A549 (cell line): Measurements from ENCODE around the gene RAB20. TPM values are rescaled to one million over a fixed set of nuclear protein-coding genes. Genes with fewer than 3 reads are reported as not detected.

Experiments
- ATAC-seq, 2 experiments: fragments of 200-7000 bp in 1 of 2; fragments of >200 bp in 1 of 2; cut with Nextera tagmentation in 1 of 2; cut with Tn5 transposase in 1 of 2; 3 replicates each; pipeline versions ENCODE4 v1.8.0 to v1.9.1; 2018 to 2020; ENCODE audit warnings: mild to moderate bottlenecking in 1 of 2, moderate library complexity in 1 of 2
- CTCF ChIA-PET: fragments of 300-600 bp; sonication (Branson Sonifier 250); formaldehyde crosslinking; extraction: SDS; loops from one replicate; lab custom pipeline; 2021; ENCODE audit warnings: antibody characterized with exemption, inconsistent platforms; lab: Yijun Ruan, JAX
- POLR2A ChIA-PET: fragments of 350-600 bp; formaldehyde crosslinking; extraction: SDS; loops from one replicate; lab custom pipeline; 2021; ENCODE audit warnings: antibody characterized with exemption, inconsistent platforms; lab: Yijun Ruan, JAX
- DNase-seq, 2 experiments: peaks; one replicate each; pipeline versions ENCODE4 v3.0.0 to v3.0.0-alpha.2; 2011 to 2016; ENCODE audit warnings: low read depth in 1 of 2, low spot score in 1 of 2
- FAIRE-seq: peaks from 2 replicates; lab custom pipeline; 2011; peaks lifted over from hg19 to GRCh38; lab: Jason Lieb, UNC
- H3K27ac ChIP-seq, 2 experiments: fragments of >200 bp; sonication (Bioruptor Twin); formaldehyde crosslinking; 3 replicates each; pipeline ENCODE4 v1.5.1; 2016 to 2017
- H3K4me1 ChIP-seq: fragments of >200 bp; sonication (Bioruptor Twin); formaldehyde crosslinking; 3 replicates; pipeline ENCODE4 v1.6.1; 2016
- H3K4me2 ChIP-seq: fragments of >200 bp; sonication (Bioruptor Twin); formaldehyde crosslinking; 3 replicates; pipeline ENCODE4 v1.6.1; 2016
- H3K4me3 ChIP-seq: fragments of >200 bp; sonication (Bioruptor Twin); formaldehyde crosslinking; 3 replicates; pipeline ENCODE4 v1.5.1; 2016
- H3K9me3 ChIP-seq: fragments of >200 bp; sonication (Bioruptor Twin); formaldehyde crosslinking; 3 replicates; pipeline ENCODE4 v1.6.1; 2016
- CBX2 ChIP-seq: fragments of 200-600 bp; sonication (generic); IDR thresholded peaks from 2 replicates; pipeline ENCODE4 v1.6.1; 2016; ENCODE audit warnings: low read depth, mild to moderate bottlenecking, borderline replicate concordance
- CBX8 ChIP-seq: fragments of 200-600 bp; sonication (generic); IDR thresholded peaks from 2 replicates; pipeline ENCODE4 v1.6.1; 2016
- CHD4 ChIP-seq: fragments of 200-600 bp; sonication (generic); IDR thresholded peaks from 2 replicates; pipeline ENCODE4 v1.6.1; 2016; ENCODE audit warnings: antibody characterized with exemption, mild to moderate bottlenecking, borderline replicate concordance
- EHF ChIP-seq: fragments of 250-450 bp; sonication (Bioruptor Pico); IDR thresholded peaks from 2 replicates; pipeline ENCODE4 v1.5.0; 2020; ENCODE audit warnings: mild to moderate bottlenecking
- EP300 ChIP-seq, 2 experiments: fragments of >200 bp; sonication (Bioruptor Twin); formaldehyde crosslinking; IDR thresholded peaks; 2 replicates in 1 of 2; 3 replicates in 1 of 2; pipeline ENCODE4 v1.6.1; 2016 to 2017
- ESRRA ChIP-seq: fragments of 150-350 bp; IDR thresholded peaks from 2 replicates; pipeline ENCODE4 v1.6.1; 2014; ENCODE audit warnings: mild to moderate bottlenecking, low read length, borderline replicate concordance
- FOXS1 ChIP-seq: fragments of 250-450 bp; sonication (Bioruptor Pico); IDR thresholded peaks from 2 replicates; pipeline ENCODE4 v1.5.0; 2020; ENCODE audit warnings: mild to moderate bottlenecking, moderate library complexity
- GATA3 ChIP-seq: IDR thresholded peaks from 2 replicates; pipeline ENCODE4 v1.6.1; 2012; ENCODE audit warnings: borderline replicate concordance
- HDAC2 ChIP-seq: fragments of 200-600 bp; sonication (generic); IDR thresholded peaks from 2 replicates; pipeline ENCODE4 v1.6.1; 2016
- HMGXB4 ChIP-seq: fragments of 250-450 bp; sonication (Bioruptor Pico); IDR thresholded peaks from 2 replicates; pipeline ENCODE4 v1.5.0; 2021; ENCODE audit warnings: mild to moderate bottlenecking, moderate library complexity, borderline replicate concordance
- HOXA7 ChIP-seq: fragments of 250-450 bp; sonication (Bioruptor Pico); IDR thresholded peaks from 2 replicates; pipeline ENCODE4 v1.5.0; 2020; ENCODE audit warnings: mild to moderate bottlenecking, moderate library complexity
- JUN ChIP-seq, 2 experiments: fragments of >200 bp; sonication (Bioruptor Twin); formaldehyde crosslinking; IDR thresholded peaks; 2 replicates in 1 of 2; 3 replicates in 1 of 2; pipeline ENCODE4 v1.6.1; 2016 to 2017
- JUNB ChIP-seq: fragments of >200 bp; sonication (Bioruptor Twin); formaldehyde crosslinking; IDR thresholded peaks from 2 replicates; pipeline ENCODE4 v1.6.1; 2016
- KDM1A ChIP-seq: fragments of 200-600 bp; sonication (generic); IDR thresholded peaks from 2 replicates; pipeline ENCODE4 v1.6.1; 2016; ENCODE audit warnings: low read depth, mild to moderate bottlenecking
- KDM5A ChIP-seq: fragments of 200-600 bp; sonication (generic); IDR thresholded peaks from 2 replicates; pipeline ENCODE4 v1.6.1; 2016; ENCODE audit warnings: antibody characterized with exemption, mild to moderate bottlenecking
- MAFK ChIP-seq: fragments of 450-650 bp; IDR thresholded peaks from 2 replicates; pipeline ENCODE4 v1.6.1; 2014; ENCODE audit not compliant: partially characterized antibody
- NFE2L2 ChIP-seq: fragments of 150-350 bp; conservative IDR thresholded peaks from 2 replicates; pipeline ENCODE4 v1.6.1; 2014; ENCODE audit warnings: low read length
- NPAS2 ChIP-seq: fragments of 250-450 bp; sonication (Bioruptor Pico); IDR thresholded peaks from 2 replicates; pipeline ENCODE4 v1.8.0; 2022; ENCODE audit warnings: mild to moderate bottlenecking, moderate library complexity, borderline replicate concordance
- PBX3 ChIP-seq: IDR thresholded peaks from 2 replicates; pipeline ENCODE4 v1.6.1; 2012
- PHF8 ChIP-seq: fragments of 200-600 bp; sonication (generic); IDR thresholded peaks from 2 replicates; pipeline ENCODE4 v1.6.1; 2016; ENCODE audit warnings: low read depth, mild to moderate bottlenecking, antibody characterized with exemption, moderate library complexity, borderline replicate concordance
- POLR2A ChIP-seq: IDR thresholded peaks from 2 replicates; pipeline ENCODE4 v1.6.1; 2012; ENCODE audit warnings: mild to moderate bottlenecking, low read length
- RCOR1 ChIP-seq: fragments of 150-350 bp; IDR thresholded peaks from 2 replicates; pipeline ENCODE4 v1.6.1; 2014; ENCODE audit warnings: antibody characterized with exemption, low read length, low read depth
- REST ChIP-seq: fragments of 200-600 bp; sonication (generic); IDR thresholded peaks from 2 replicates; pipeline ENCODE4 v1.6.1; 2016; ENCODE audit warnings: antibody characterized with exemption, mild to moderate bottlenecking, moderate library complexity
- RFX5 ChIP-seq: fragments of 450-650 bp; IDR thresholded peaks from 2 replicates; pipeline ENCODE4 v1.7.1; 2014; ENCODE audit warnings: antibody characterized with exemption, mild to moderate bottlenecking, moderate library complexity
- ZNF302 ChIP-seq: fragments of 250-450 bp; sonication (Bioruptor Pico); IDR thresholded peaks from 2 replicates; pipeline ENCODE4 v1.9.0; 2021; ENCODE audit warnings: inconsistent platforms, mild to moderate bottlenecking, moderate library complexity
- ZSCAN20 ChIP-seq: fragments of 250-450 bp; sonication (Bioruptor Pico); IDR thresholded peaks from 2 replicates; pipeline ENCODE4 v1.8.0; 2022; ENCODE audit warnings: mild to moderate bottlenecking, moderate library complexity
- WGBS: methylation state at CpG from one replicate; pipeline ENCODE4 v1.1.6; 2017; ENCODE audit errors: missing lambda C conversion rate; 5-methylcytosine and 5-hydroxymethylcytosine counted together
- polyA plus RNA-seq, 4 experiments: library from polyadenylated mRNA; depleted of rRNA in 3 of 4; stranded (reverse); fragments of >200 nt; fragmentation: RNase III in 1 of 4; extraction: RNeasy Plus Mini Kit Qiagen cat#74134 plus additional on column Dnase treatment in 1 of 4; gene quantifications; 2 replicates in 3 of 4; 3 replicates in 1 of 4; pipeline ENCODE4 v1.2.3, GENCODE V29; 2011 to 2017

RAB20 gene
- polyA plus RNA-seq, 2 of the 4 experiments (the other 2 are of a cell fraction): 1.0 to 1.5 TPM

- no peak overlapping the region for H3K4me2 ChIP-seq
- ChIA-PET POLR2A (no interaction called here), CTCF (interaction anchor here (1.1 kb wide), 1 partner anchor 97 kb away, joined by 3 read pairs; no protein-coding TSS in a partner anchor)
- DNase-seq: no peak
- no peaks in the 10 kb centered on the region for H3K9me3 ChIP-seq
- H3K4me1 ChIP-seq: peaks cover 9% of the 10 kb centered on the region; the same call in 1 of the 3 replicates
- H3K4me3 ChIP-seq: no peak overlapping the region
- TF ChIP-seq REST (no peak), ZSCAN20 (no peak)
- ATAC-seq: no peak
- H3K27ac ChIP-seq: no peak overlapping the region
- whole genome bisulfite sequencing: 97% methylated on average over 9 of the region's 9 CpGs
- no peak for FAIRE-seq
Observed at GRCh38 chr13:110552767-110553166, 8.8 kb downstream of the RAB20 start.

GRCh38 chr13:110551284-110551683 is 10.2 kb downstream of the RAB20 start:
- no peak overlapping the region for H3K27ac ChIP-seq
- 89% methylated on average over 11 of the region's 11 CpGs for WGBS
- no peaks in the 10 kb centered on the region for H3K9me3 ChIP-seq
- no peak overlapping the region for H3K4me2 ChIP-seq
- no peak overlapping the region for H3K4me3 ChIP-seq
- POLR2A ChIA-PET: no interaction called here
- FAIRE-seq (no peak), DNase-seq (no peak), ATAC-seq (no peak)
- CTCF ChIA-PET: interaction anchor here (1.3 kb wide), 1 partner anchor 9 kb away, joined by 3 read pairs; no protein-coding TSS in a partner anchor
- TF ChIP-seq FOXS1 (CRISPR knock-in tag) (no peak), HDAC2 (no peak), KDM1A (no peak), CBX2 (no peak), MAFK (no peak), RFX5 (no peak), GATA3 (no peak), POLR2A (no peak), JUNB (no peak), HOXA7 (CRISPR knock-in tag) (no peak), ESRRA (no peak), NFE2L2 (no peak), JUN (IDR thresholded peaks at IDR 0.05) (no peak), EHF (CRISPR knock-in tag) (no peak), NPAS2 (CRISPR knock-in tag) (no peak), ZSCAN20 (no peak), CBX8 (no peak), CHD4 (no peak)
- H3K4me1 ChIP-seq: peaks cover 21% of the 10 kb centered on the region

GRCh38 chr13:110549795-110550160 is 11.7 kb downstream of the RAB20 start:
- 93% methylated on average over 11 of the region's 11 CpGs for WGBS
- no peak for ATAC-seq
- no peak for FAIRE-seq
- Histone ChIP-seq H3K4me1 (peaks cover 12% of the 10 kb centered on the region), H3K9me3 (no peaks in the 10 kb centered on the region), H3K4me2 (no peak overlapping the region), H3K4me3 (no peak overlapping the region), H3K27ac (no peak overlapping the region)
- ChIA-PET POLR2A (no interaction called here), CTCF (interaction anchor here (1.3 kb wide), 1 partner anchor 8 kb away, joined by 3 read pairs; no protein-coding TSS in a partner anchor)
- DNase-seq: no peak
- TF ChIP-seq REST (no peak), HDAC2 (no peak), PBX3 (no peak), PHF8 (no peak), NFE2L2 (no peak), ZNF302 (CRISPR knock-in tag) (no peak), KDM5A (no peak), HMGXB4 (CRISPR knock-in tag) (no peak), KDM1A (no peak), HOXA7 (CRISPR knock-in tag) (no peak), EP300 (IDR thresholded peaks at IDR 0.05) (no peak), RCOR1 (no peak), JUN (IDR thresholded peaks at IDR 0.05) (no peak)
